ENCODE data around the gene HERC2.
"Not testable (repeated sequence)": the region's sequence is repeated elsewhere in the genome, so short reads cannot be mapped to it uniquely, and the experiment has no call there.

DNA sequence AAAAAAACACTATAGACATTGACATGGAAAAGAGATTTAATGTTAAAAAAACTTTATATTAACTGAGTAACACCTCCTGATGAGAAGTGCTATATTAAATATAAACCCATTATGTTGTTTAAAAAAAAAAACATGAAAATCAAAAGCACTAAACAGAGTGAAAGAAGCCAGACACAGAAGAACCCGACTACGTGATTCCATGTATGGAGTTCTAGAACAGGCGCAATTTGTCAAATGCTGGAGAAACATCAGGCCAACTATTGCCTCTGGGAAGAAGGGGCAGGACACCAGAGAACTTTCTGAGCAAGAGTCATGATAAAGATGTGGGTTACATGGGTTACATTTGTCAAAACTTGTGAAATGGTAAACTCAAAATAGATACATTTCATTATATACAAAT is 24.5 kb downstream of the HERC2 start:
- not testable (repeated sequence) for TF ChIP-seq SMC3 (IDR thresholded peaks at IDR 0.05; ENCODE audit: low read depth, low read length); POLR2A (IDR thresholded peaks at IDR 0.05; ENCODE audit: low read depth, low read length); CEBPB (IDR thresholded peaks at IDR 0.05; ENCODE audit: low read depth, low read length); BHLHE40 (IDR thresholded peaks at IDR 0.05; ENCODE audit: low read depth, low read length); MXI1 (IDR thresholded peaks at IDR 0.05; ENCODE audit: borderline replicate concordance, low read depth, low read length)
- TF ChIP-seq, protein P1, sequence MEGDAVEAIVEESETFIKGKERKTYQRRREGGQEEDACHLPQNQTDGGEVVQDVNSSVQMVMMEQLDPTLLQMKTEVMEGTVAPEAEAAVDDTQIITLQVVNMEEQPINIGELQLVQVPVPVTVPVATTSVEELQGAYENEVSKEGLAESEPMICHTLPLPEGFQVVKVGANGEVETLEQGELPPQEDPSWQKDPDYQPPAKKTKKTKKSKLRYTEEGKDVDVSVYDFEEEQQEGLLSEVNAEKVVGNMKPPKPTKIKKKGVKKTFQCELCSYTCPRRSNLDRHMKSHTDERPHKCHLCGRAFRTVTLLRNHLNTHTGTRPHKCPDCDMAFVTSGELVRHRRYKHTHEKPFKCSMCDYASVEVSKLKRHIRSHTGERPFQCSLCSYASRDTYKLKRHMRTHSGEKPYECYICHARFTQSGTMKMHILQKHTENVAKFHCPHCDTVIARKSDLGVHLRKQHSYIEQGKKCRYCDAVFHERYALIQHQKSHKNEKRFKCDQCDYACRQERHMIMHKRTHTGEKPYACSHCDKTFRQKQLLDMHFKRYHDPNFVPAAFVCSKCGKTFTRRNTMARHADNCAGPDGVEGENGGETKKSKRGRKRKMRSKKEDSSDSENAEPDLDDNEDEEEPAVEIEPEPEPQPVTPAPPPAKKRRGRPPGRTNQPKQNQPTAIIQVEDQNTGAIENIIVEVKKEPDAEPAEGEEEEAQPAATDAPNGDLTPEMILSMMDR (conservative IDR thresholded peaks at IDR 0.05; ENCODE audit: low read depth, low read length), result not testable (repeated sequence)
